Measurements from ENCODE around the gene L3MBTL4. TPM values are rescaled to one million over a fixed set of nuclear protein-coding genes. Genes with fewer than 3 reads are reported as not detected.
"Not testable (repeated sequence)": the region's sequence is repeated elsewhere in the genome, so short reads cannot be mapped to it uniquely, and the experiment has no call there.

Gene L3MBTL4
- total and polyA plus RNA-seq, 4 donors: 2.3 to 15.0 (median 5.0) TPM

DNA sequence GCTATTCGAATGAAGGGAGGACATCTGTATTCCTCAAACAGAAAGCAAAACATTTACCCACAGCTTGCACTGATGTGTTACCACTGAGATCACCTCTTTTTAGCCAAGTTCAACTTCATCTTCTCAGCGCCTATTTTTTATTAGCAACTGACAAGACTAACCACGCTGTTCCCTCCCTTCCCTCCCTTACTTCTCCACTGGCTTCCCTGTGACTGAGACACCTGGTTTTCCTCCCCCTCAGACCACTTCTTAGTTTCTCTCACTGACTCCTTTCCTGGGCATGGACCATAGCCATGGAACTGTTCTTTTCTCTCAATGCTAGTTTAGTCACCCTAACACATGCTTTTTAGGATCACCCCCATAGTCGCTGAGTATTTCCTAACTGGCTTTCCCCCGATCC lies 3.3 kb downstream of the L3MBTL4 start (continued):
- no peak for TF ChIP-seq REST (IDR thresholded peaks at IDR 0.05)

DNA sequence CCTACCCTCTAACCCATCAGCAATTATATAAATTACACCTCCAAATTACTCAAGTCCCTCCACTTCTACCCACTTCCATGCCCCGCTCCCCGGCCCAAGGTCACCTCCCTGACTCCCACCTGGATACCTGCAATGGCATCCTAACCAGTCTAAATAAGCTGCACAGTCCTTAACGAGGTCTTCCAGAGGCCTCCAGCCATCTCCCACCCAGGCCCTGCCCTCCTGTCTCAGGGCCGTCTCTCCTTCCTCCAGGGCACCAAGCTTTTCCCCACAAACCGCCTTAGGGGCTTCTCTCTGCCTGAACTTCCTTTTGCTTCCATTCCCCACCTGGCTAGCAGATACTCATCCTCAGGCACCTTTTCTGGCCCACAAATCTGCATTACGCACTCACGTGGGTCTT lies 4.8 kb downstream of the L3MBTL4 start:
- H3K36me3 ChIP-seq (ENCODE audit: control insufficient read depth in 4 of 4, insufficient read depth in 3 of 4, low read depth in 1 of 4, low read length in 3 of 4): no peaks in the 10 kb centered on the region
- peaks cover 8 to 39% (median 21%) of the 10 kb centered on the region in 4 donors for H3K4me1 ChIP-seq (ENCODE audit: control insufficient read depth in 4 of 4, insufficient read depth in 4 of 4, low read length in 3 of 4)
- H3K27ac ChIP-seq (ENCODE audit: low read depth in 1 of 2, low read length in 2 of 2): no peak overlapping the region
- DNase-seq (ENCODE audit: low spot score): no peak
- H3K4me3 ChIP-seq (ENCODE audit: low read depth in 1 of 3, low read length in 3 of 3): no peak overlapping the region
- H3K9me3 ChIP-seq (ENCODE audit: control insufficient read depth in 4 of 4, low read length in 3 of 4): no peaks in the 10 kb centered on the region
- H3K9ac ChIP-seq (ENCODE audit: low read depth in 1 of 2, low read length in 2 of 2): no peak overlapping the region
- no peak for TF ChIP-seq YY1 (IDR thresholded peaks at IDR 0.05)
- no peak for TF ChIP-seq EGR1 (IDR thresholded peaks at IDR 0.05; ENCODE audit: low read depth in 2 of 2)
- no peak for TF ChIP-seq RAD21 (IDR thresholded peaks at IDR 0.05)
- TF ChIP-seq GABPA (IDR thresholded peaks at IDR 0.05 in 1 of 2, conservative IDR thresholded peaks at IDR 0.05 in 1 of 2): no peak
- no peak for TF ChIP-seq SP1 (IDR thresholded peaks at IDR 0.05)
- no peak for TF ChIP-seq NR2F2 (IDR thresholded peaks at IDR 0.05)
- TF ChIP-seq, protein P1, sequence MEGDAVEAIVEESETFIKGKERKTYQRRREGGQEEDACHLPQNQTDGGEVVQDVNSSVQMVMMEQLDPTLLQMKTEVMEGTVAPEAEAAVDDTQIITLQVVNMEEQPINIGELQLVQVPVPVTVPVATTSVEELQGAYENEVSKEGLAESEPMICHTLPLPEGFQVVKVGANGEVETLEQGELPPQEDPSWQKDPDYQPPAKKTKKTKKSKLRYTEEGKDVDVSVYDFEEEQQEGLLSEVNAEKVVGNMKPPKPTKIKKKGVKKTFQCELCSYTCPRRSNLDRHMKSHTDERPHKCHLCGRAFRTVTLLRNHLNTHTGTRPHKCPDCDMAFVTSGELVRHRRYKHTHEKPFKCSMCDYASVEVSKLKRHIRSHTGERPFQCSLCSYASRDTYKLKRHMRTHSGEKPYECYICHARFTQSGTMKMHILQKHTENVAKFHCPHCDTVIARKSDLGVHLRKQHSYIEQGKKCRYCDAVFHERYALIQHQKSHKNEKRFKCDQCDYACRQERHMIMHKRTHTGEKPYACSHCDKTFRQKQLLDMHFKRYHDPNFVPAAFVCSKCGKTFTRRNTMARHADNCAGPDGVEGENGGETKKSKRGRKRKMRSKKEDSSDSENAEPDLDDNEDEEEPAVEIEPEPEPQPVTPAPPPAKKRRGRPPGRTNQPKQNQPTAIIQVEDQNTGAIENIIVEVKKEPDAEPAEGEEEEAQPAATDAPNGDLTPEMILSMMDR (IDR thresholded peaks at IDR 0.05; ENCODE audit: low read depth, low read length, missing input control): no peak
- no peak for TF ChIP-seq ATF3 (IDR thresholded peaks at IDR 0.05)
- TF ChIP-seq HNF4A (conservative IDR thresholded peaks at IDR 0.05): no peak
- TF ChIP-seq JUND (IDR thresholded peaks at IDR 0.05): no peak
- TF ChIP-seq FOXA2 (IDR thresholded peaks at IDR 0.05): no peak
- TF ChIP-seq FOXA1 (IDR thresholded peaks at IDR 0.05): no peak
- TF ChIP-seq TAF1 (conservative IDR thresholded peaks at IDR 0.05): no peak
- no peak for TF ChIP-seq ZBTB33 (IDR thresholded peaks at IDR 0.05)
- TF ChIP-seq, protein P2, sequence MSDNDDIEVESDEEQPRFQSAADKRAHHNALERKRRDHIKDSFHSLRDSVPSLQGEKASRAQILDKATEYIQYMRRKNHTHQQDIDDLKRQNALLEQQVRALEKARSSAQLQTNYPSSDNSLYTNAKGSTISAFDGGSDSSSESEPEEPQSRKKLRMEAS (IDR thresholded peaks at IDR 0.05): no peak
- WGBS: 94% methylated on average over 7 of the region's 7 CpGs
- no peaks in the 10 kb centered on the region for H3K27me3 ChIP-seq (ENCODE audit: control insufficient read depth in 4 of 4, insufficient read depth in 4 of 4, low read length in 3 of 4)

GRCh38 chr18:6408543-6408942 lies 6.2 kb downstream of the L3MBTL4 start:
- WGBS: 71% methylated on average over 8 of the region's 8 CpGs
- not testable (repeated sequence) for DNase-seq (ENCODE audit: low spot score); H3K27me3 ChIP-seq (ENCODE audit: control insufficient read depth in 4 of 4, insufficient read depth in 4 of 4, low read length in 3 of 4); H3K9ac ChIP-seq (ENCODE audit: low read depth in 1 of 2, low read length in 2 of 2); H3K27ac ChIP-seq (ENCODE audit: low read depth in 1 of 2, low read length in 2 of 2); H3K9me3 ChIP-seq (ENCODE audit: control insufficient read depth in 4 of 4, low read length in 3 of 4); H3K4me3 ChIP-seq (ENCODE audit: low read depth in 1 of 3, low read length in 3 of 3); H3K36me3 ChIP-seq (ENCODE audit: control insufficient read depth in 4 of 4, insufficient read depth in 3 of 4, low read depth in 1 of 4, low read length in 3 of 4)
- peaks cover 8 to 39% (median 20%) of the 10 kb centered on the region in 4 donors for H3K4me1 ChIP-seq (ENCODE audit: control insufficient read depth in 4 of 4, insufficient read depth in 4 of 4, low read length in 3 of 4)

Measured in liver (tissue), 9 donors.